GM23338 (cell line): Measurements from ENCODE around the gene CTNNA2. TPM values are rescaled to one million over a fixed set of nuclear protein-coding genes. Genes with fewer than 3 reads are reported as not detected.

Experiments
- ATAC-seq: fragments of 200-7000 bp; cut with Tn5 transposase; 3 replicates; pipeline ENCODE4 v1.9.1; 2020
- DNase-seq: peaks from one replicate; pipeline ENCODE4 v3.0.0-alpha.2; 2015; ENCODE audit warnings: low spot score
- H2AFZ ChIP-seq: fragments of 200-600 bp; sonication (generic); 2 replicates; pipeline ENCODE4 v1.8.0; 2016; ENCODE audit warnings: antibody characterized with exemption, mild to moderate bottlenecking, moderate library complexity
- H3F3A ChIP-seq: fragments of 200-600 bp; sonication (generic); replicated peaks from 2 replicates; pipeline ENCODE4 v1.8.0; 2017; ENCODE audit warnings: antibody characterized with exemption, mixed run types, low read depth
- H3K27ac ChIP-seq: fragments of 200-600 bp; sonication (generic); 2 replicates; pipeline ENCODE4 v1.6.1; 2016; ENCODE audit warnings: low read depth
- H3K27me3 ChIP-seq: fragments of 200-600 bp; sonication (generic); 2 replicates; pipeline ENCODE4 v1.8.0; 2016; ENCODE audit warnings: mild to moderate bottlenecking, mixed run types, moderate library complexity; ENCODE audit not compliant: insufficient read depth
- H3K36me3 ChIP-seq: fragments of 200-600 bp; sonication (generic); 2 replicates; pipeline ENCODE4 v1.8.0; 2016; ENCODE audit warnings: mild to moderate bottlenecking; ENCODE audit not compliant: insufficient read depth
- H3K4me1 ChIP-seq: fragments of 200-600 bp; sonication (generic); 2 replicates; pipeline ENCODE4 v1.8.0; 2016; ENCODE audit warnings: mild to moderate bottlenecking, moderate library complexity; ENCODE audit not compliant: insufficient read depth
- H3K4me2 ChIP-seq: fragments of 200-600 bp; sonication (generic); 2 replicates; pipeline ENCODE4 v1.7.1; 2017; ENCODE audit warnings: mixed run types
- H3K4me3 ChIP-seq: fragments of 200-600 bp; sonication (generic); 2 replicates; pipeline ENCODE4 v1.6.1; 2016; ENCODE audit warnings: mixed run types
- H3K79me2 ChIP-seq: fragments of 200-600 bp; sonication (generic); replicated peaks from 2 replicates; pipeline ENCODE4 v1.8.0; 2017; ENCODE audit warnings: mild to moderate bottlenecking; ENCODE audit not compliant: insufficient read depth
- H3K9me2 ChIP-seq: fragments of 200-600 bp; sonication (generic); 2 replicates; pipeline ENCODE4 v1.8.0; 2017; ENCODE audit not compliant: insufficient read depth
- H4K20me1 ChIP-seq: fragments of 200-600 bp; sonication (generic); replicated peaks from 2 replicates; pipeline ENCODE4 v1.8.0; 2017; ENCODE audit warnings: mild to moderate bottlenecking; ENCODE audit not compliant: insufficient read depth
- H3K27ac Mint-ChIP-seq: 2 replicates; pipeline ENCODE4 v1.8.0; 2020; ENCODE audit warnings: inconsistent platforms, mild to moderate bottlenecking, moderate library complexity, mixed read lengths
- H3K27me3 Mint-ChIP-seq: 3 replicates; pipeline ENCODE4 v1.8.0; 2022; ENCODE audit warnings: low read depth, mild to moderate bottlenecking, moderate library complexity, mixed read lengths, inconsistent platforms; ENCODE audit not compliant: insufficient read depth, poor library complexity
- H3K36me3 Mint-ChIP-seq: 3 replicates; pipeline ENCODE4 v1.8.0; 2021; ENCODE audit warnings: low read depth, mild to moderate bottlenecking, inconsistent platforms, moderate library complexity, mixed read lengths
- H3K4me1 Mint-ChIP-seq: 3 replicates; pipeline ENCODE4 v1.8.0; 2020; ENCODE audit warnings: mild to moderate bottlenecking, inconsistent platforms, mixed read lengths
- H3K4me3 Mint-ChIP-seq: 3 replicates; pipeline ENCODE4 v1.8.0; 2021; ENCODE audit warnings: moderate library complexity, mild to moderate bottlenecking, inconsistent platforms, mixed read lengths
- H3K9me3 Mint-ChIP-seq: 3 replicates; pipeline ENCODE4 v1.8.0; 2020; ENCODE audit warnings: moderate library complexity, mild to moderate bottlenecking, inconsistent platforms, mixed read lengths
- CREB1 ChIP-seq: fragments of 250-450 bp; sonication (Bioruptor Pico); IDR thresholded peaks from 2 replicates; pipeline ENCODE4 v1.5.0; 2020; ENCODE audit warnings: low read depth, mild to moderate bottlenecking, moderate library complexity
- EZH2 ChIP-seq: fragments of 200-600 bp; sonication (generic); IDR thresholded peaks from one replicate; pipeline ENCODE4 v1.8.0; 2017; ENCODE audit warnings: antibody characterized with exemption, mild to moderate bottlenecking, low read depth; ENCODE audit not compliant: unreplicated experiment
- POLR2AphosphoS5 ChIP-seq: IDR thresholded peaks from 2 replicates; pipeline ENCODE4 v1.6.1; 2016; ENCODE audit warnings: antibody characterized with exemption, low read depth
- polyA plus RNA-seq: library from polyadenylated mRNA; unstranded; fragments of >200 nt; fragmentation: Nextera tagmentation; extraction: Ambion mirVana; gene quantifications from 2 replicates; pipeline ENCODE4 v1.2.1, GENCODE V29; 2016
- total RNA-seq: library from RNA; depleted of rRNA; stranded (reverse); fragments of >200 nt; shearing (Covaris generic); gene quantifications from 2 replicates; pipeline ENCODE4 v1.2.3, GENCODE V29; 2014
- TF ChIP-seq, protein P1 (sequence below): IDR thresholded peaks from 2 replicates; pipeline ENCODE4 v1.6.1; 2016; ENCODE audit warnings: antibody characterized with exemption
- TF ChIP-seq, protein P2 (sequence below): IDR thresholded peaks from one replicate; pipeline ENCODE4 v1.6.1; 2018; ENCODE audit warnings: antibody characterized with exemption; ENCODE audit not compliant: unreplicated experiment

Gene CTNNA2
- total and polyA plus RNA-seq, 2 experiments from 2014 or later, result 6.4 to 15.6 TPM

DNA sequence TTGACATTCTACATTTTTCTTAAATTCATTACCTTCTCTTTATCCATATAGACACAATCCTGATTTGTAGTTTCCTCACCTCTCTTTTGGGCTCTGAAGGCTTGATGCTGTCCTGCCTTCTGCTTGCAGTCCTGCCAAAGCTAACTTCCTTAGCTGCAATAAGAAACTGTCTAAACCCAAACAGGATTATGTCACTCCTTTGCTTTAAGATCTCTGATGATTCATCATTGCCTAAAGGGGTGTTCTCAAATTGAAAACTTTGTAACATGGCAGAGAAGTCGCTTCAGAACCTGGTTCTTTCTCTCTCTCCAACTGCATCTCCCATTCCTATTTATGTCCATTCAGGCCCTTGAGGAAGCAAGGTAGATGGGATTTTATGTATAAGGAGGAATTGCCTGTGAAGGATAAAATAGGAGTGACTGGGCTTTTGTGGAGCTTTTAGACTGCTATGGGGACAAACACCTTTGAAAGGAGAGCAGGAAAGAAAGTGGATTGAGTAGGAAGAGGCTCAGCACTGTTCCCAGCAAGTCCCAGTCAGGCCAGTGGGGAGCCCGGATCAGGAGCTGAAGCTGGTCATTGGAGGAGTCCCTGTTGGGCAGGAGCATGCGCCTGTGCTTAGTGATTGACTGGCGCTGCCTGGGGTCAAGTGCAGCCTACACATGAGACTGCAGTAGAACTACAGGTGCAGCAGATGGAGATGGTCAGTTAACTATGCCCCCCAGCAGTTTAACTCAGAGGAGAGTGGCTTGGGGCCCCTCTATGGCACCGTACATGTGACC, 390.6 kb downstream of the CTNNA2 start:
- Histone ChIP-seq H3K27ac (no peak overlapping the region), H3K9me2 (no peaks in the 10 kb centered on the region), H3K79me2 (no peaks in the 10 kb centered on the region), H3F3A (no peaks in the 10 kb centered on the region), H3K36me3 (no peaks in the 10 kb centered on the region), H3K27me3 (no peaks in the 10 kb centered on the region), H3K4me2 (no peak overlapping the region), H3K4me3 (no peak overlapping the region), H2AFZ (no peak overlapping the region), H4K20me1 (no peaks in the 10 kb centered on the region), H3K4me1 (no peaks in the 10 kb centered on the region; the same call in 1 of the 2 replicates)
- Mint-ChIP-seq H3K27ac (no peak overlapping the region), H3K4me3 (no peak overlapping the region), H3K4me1 (peaks cover 7% of the 10 kb centered on the region), H3K9me3 (no peaks in the 10 kb centered on the region), H3K27me3 (no peaks in the 10 kb centered on the region), H3K36me3 (no peaks in the 10 kb centered on the region)
- TF ChIP-seq, protein P1, sequence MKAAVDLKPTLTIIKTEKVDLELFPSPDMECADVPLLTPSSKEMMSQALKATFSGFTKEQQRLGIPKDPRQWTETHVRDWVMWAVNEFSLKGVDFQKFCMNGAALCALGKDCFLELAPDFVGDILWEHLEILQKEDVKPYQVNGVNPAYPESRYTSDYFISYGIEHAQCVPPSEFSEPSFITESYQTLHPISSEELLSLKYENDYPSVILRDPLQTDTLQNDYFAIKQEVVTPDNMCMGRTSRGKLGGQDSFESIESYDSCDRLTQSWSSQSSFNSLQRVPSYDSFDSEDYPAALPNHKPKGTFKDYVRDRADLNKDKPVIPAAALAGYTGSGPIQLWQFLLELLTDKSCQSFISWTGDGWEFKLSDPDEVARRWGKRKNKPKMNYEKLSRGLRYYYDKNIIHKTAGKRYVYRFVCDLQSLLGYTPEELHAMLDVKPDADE, result no peak
- no peak for TF ChIP-seq EZH2
- no peak for TF ChIP-seq CREB1 (CRISPR knock-in tag)
- ATAC-seq, result peak; percentile 40; the same call in 1 of the 3 replicates
- no peak for DNase-seq

DNA sequence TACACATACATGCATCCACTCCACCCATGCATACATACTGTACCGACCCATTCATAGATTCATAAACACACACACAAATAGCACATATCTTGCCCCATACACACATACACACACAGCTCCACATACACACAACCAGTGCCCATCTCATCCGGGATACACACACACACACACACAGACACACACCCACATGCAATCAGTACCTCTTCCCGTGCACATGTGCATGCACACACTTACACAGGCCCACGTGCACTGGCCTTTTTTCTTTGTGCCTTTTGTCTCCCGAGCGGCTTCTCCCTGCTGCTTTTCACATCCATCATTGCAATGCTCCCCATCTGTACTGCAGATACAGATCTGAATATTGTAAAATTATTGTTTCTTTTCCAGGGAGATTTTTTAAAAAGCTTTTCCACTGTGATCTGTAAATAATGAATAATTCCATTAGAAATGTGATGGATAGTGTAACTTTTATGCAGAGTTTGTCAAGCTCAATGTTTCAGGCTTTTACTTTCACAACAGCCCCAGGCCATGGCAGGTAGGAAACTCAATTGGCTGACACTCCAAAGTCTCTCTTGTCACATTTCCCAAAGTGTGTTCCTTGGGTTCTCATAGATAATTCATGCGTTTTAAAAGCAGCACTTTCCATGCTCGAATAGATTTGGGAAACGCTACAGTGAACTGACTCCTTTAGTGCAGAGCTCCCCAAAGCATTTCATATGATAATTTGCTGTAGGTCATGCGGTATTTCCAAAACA, 393.5 kb downstream of the CTNNA2 start:
- Histone ChIP-seq H3K4me2 (no peak overlapping the region), H3K27ac (no peak overlapping the region), H3K36me3 (no peaks in the 10 kb centered on the region), H3F3A (no peaks in the 10 kb centered on the region), H3K79me2 (no peaks in the 10 kb centered on the region), H3K9me2 (no peaks in the 10 kb centered on the region), H3K4me1 (no peaks in the 10 kb centered on the region; the same call in 1 of the 2 replicates), H3K27me3 (no peaks in the 10 kb centered on the region), H3K4me3 (no peak overlapping the region), H2AFZ (no peak overlapping the region), H4K20me1 (no peaks in the 10 kb centered on the region)
- peaks cover 2% of the 10 kb centered on the region for H3K27me3 Mint-ChIP-seq
- ATAC-seq, result no peak
- no peaks in the 10 kb centered on the region for H3K9me3 Mint-ChIP-seq
- TF ChIP-seq POLR2AphosphoS5 (no peak), CREB1 (CRISPR knock-in tag) (no peak)
- TF ChIP-seq, protein P2, sequence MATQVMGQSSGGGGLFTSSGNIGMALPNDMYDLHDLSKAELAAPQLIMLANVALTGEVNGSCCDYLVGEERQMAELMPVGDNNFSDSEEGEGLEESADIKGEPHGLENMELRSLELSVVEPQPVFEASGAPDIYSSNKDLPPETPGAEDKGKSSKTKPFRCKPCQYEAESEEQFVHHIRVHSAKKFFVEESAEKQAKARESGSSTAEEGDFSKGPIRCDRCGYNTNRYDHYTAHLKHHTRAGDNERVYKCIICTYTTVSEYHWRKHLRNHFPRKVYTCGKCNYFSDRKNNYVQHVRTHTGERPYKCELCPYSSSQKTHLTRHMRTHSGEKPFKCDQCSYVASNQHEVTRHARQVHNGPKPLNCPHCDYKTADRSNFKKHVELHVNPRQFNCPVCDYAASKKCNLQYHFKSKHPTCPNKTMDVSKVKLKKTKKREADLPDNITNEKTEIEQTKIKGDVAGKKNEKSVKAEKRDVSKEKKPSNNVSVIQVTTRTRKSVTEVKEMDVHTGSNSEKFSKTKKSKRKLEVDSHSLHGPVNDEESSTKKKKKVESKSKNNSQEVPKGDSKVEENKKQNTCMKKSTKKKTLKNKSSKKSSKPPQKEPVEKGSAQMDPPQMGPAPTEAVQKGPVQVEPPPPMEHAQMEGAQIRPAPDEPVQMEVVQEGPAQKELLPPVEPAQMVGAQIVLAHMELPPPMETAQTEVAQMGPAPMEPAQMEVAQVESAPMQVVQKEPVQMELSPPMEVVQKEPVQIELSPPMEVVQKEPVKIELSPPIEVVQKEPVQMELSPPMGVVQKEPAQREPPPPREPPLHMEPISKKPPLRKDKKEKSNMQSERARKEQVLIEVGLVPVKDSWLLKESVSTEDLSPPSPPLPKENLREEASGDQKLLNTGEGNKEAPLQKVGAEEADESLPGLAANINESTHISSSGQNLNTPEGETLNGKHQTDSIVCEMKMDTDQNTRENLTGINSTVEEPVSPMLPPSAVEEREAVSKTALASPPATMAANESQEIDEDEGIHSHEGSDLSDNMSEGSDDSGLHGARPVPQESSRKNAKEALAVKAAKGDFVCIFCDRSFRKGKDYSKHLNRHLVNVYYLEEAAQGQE, result no peak
- H3K36me3 Mint-ChIP-seq, result no peaks in the 10 kb centered on the region
- H3K4me1 Mint-ChIP-seq, result no peaks in the 10 kb centered on the region; the same call in 1 of the 3 replicates
- H3K27ac Mint-ChIP-seq, result no peak overlapping the region
- DNase-seq, result no peak
- H3K4me3 Mint-ChIP-seq, result no peak overlapping the region
